H1 (cell line): ENCODE measurements around the gene PLA1A. TPM values are rescaled to one million over a fixed set of nuclear protein-coding genes. Genes with fewer than 3 reads are reported as not detected.

Experiments used
- CTCF ChIA-PET: fragments of 300-600 bp; sonication (Branson Sonifier 250); formaldehyde crosslinking; loops from one replicate; lab custom pipeline; 2021; ENCODE audit not compliant: partially characterized antibody; lab: Charles Lee
- POLR2A ChIA-PET: fragments of 300-600 bp; sonication (Branson Sonifier 250); formaldehyde crosslinking; loops from one replicate; lab custom pipeline; 2021; ENCODE audit warnings: inconsistent platforms; ENCODE audit not compliant: partially characterized antibody; lab: Charles Lee
- DNase-seq, 2 experiments: peaks; one replicate each; pipeline versions ENCODE4 v3.0.0 to v3.0.0-alpha.2; 2010 to 2022; ENCODE audit warnings: low spot score in 2 of 2, low read depth in 1 of 2, mixed read lengths in 1 of 2
- FAIRE-seq: peaks from 2 replicates; lab custom pipeline; 2011; peaks lifted over from hg19 to GRCh38; lab: Jason Lieb, UNC
- H2AFZ ChIP-seq: 2 replicates; pipeline ENCODE4 v1.8.1; 2012; ENCODE audit warnings: low read length, inconsistent platforms
- H2AK5ac ChIP-seq: 2 replicates; pipeline ENCODE4 v1.6.1; 2013; ENCODE audit warnings: low read depth, low read length
- H2BK120ac ChIP-seq: replicated peaks from 2 replicates; pipeline ENCODE3; 2013; ENCODE audit warnings: low read depth, low read length, inconsistent platforms
- H2BK12ac ChIP-seq: 2 replicates; pipeline ENCODE4 v1.6.1; 2013; ENCODE audit warnings: low read depth, low read length
- H2BK15ac ChIP-seq: 2 replicates; pipeline ENCODE4 v1.6.1; 2013; ENCODE audit warnings: low read length
- H2BK20ac ChIP-seq: 2 replicates; pipeline ENCODE4 v1.6.1; 2013; ENCODE audit warnings: low read length
- H2BK5ac ChIP-seq: 2 replicates; pipeline ENCODE4 v1.6.1; 2013; ENCODE audit warnings: low read depth, low read length
- H3K14ac ChIP-seq: 2 replicates; pipeline ENCODE4 v1.6.1; 2013; ENCODE audit warnings: inconsistent platforms; ENCODE audit not compliant: insufficient read length
- H3K18ac ChIP-seq: 2 replicates; pipeline ENCODE4 v1.6.1; 2013; ENCODE audit warnings: low read length; ENCODE audit errors: extremely low read depth
- H3K23ac ChIP-seq: 2 replicates; pipeline ENCODE4 v1.6.1; 2013; ENCODE audit warnings: inconsistent platforms; ENCODE audit not compliant: insufficient read length
- H3K23me2 ChIP-seq: 2 replicates; pipeline ENCODE4 v1.6.1; 2013; ENCODE audit warnings: low read depth, low read length
- H3K27ac ChIP-seq: 2 replicates; pipeline ENCODE4 v1.6.1; 2011; ENCODE audit warnings: low read depth, low read length, inconsistent platforms
- H3K27me3 ChIP-seq, 4 experiments: replicated peaks in 1 of 4; 1 replicate in 1 of 4; 2 replicates in 3 of 4; pipeline versions ENCODE4 v1.6.1 to v1.8.1; 2011 to 2013; ENCODE audit warnings: low read length in 3 of 4, mild to moderate bottlenecking in 3 of 4, inconsistent platforms in 2 of 4, mixed read lengths in 2 of 4, moderate library complexity in 1 of 4; ENCODE audit not compliant: control insufficient read depth in 3 of 4, insufficient read depth in 3 of 4; ENCODE audit errors: extremely low read depth in 1 of 4
- H3K36me3 ChIP-seq, 4 experiments: 2 replicates each; pipeline versions ENCODE4 v1.6.1 to v1.8.1; 2011 to 2013; ENCODE audit warnings: mild to moderate bottlenecking in 4 of 4, low read length in 3 of 4, moderate library complexity in 2 of 4, control low read depth in 1 of 4, inconsistent platforms in 1 of 4; ENCODE audit not compliant: insufficient read depth in 4 of 4, control insufficient read depth in 2 of 4
- H3K4ac ChIP-seq: replicated peaks from 2 replicates; pipeline ENCODE3; 2013; ENCODE audit warnings: low read length, low read depth, mixed read lengths, inconsistent platforms; ENCODE audit not compliant: insufficient read length
- H3K4me1 ChIP-seq, 4 experiments: replicated peaks in 1 of 4; 1 replicate in 1 of 4; 2 replicates in 3 of 4; pipeline versions ENCODE4 v1.6.1 to v1.8.1; 2011 to 2013; ENCODE audit warnings: low read length in 3 of 4, inconsistent platforms in 2 of 4, mixed read lengths in 1 of 4; ENCODE audit not compliant: insufficient read depth in 4 of 4, control insufficient read depth in 3 of 4
- H3K4me2 ChIP-seq, 2 experiments: 2 replicates each; pipeline versions ENCODE4 v1.6.1 to v1.8.1; 2011 to 2013; ENCODE audit warnings: low read depth in 2 of 2, low read length in 2 of 2, control low read depth in 1 of 2, inconsistent platforms in 1 of 2, mild to moderate bottlenecking in 1 of 2; ENCODE audit not compliant: insufficient read depth in 1 of 2
- H3K4me3 ChIP-seq, 4 experiments: fragments of 200-600, 300-600 bp in 1 of 4; sonication (generic), shearing (Covaris generic), sonication (Bioruptor Twin) in 1 of 4; 2 replicates each; pipeline versions ENCODE4 v1.5.1 to v1.8.1; 2011 to 2016; ENCODE audit warnings: low read length in 4 of 4, low read depth in 3 of 4, control low read depth in 2 of 4, inconsistent platforms in 2 of 4, mild to moderate bottlenecking in 2 of 4, mixed read lengths in 1 of 4, moderate library complexity in 1 of 4; ENCODE audit not compliant: insufficient read depth in 2 of 4; ENCODE audit errors: extremely low read depth in 1 of 4
- H3K56ac ChIP-seq: replicated peaks from 2 replicates; pipeline ENCODE3; 2013; ENCODE audit warnings: low read depth, mild to moderate bottlenecking, mixed read lengths, low read length, inconsistent platforms; ENCODE audit not compliant: insufficient read length
- H3K79me1 ChIP-seq: 2 replicates; pipeline ENCODE4 v1.6.1; 2013; ENCODE audit warnings: low read depth, low read length, control low read depth
- H3K79me2 ChIP-seq, 2 experiments: 2 replicates each; pipeline versions ENCODE4 v1.6.1 to v1.8.1; 2012 to 2013; ENCODE audit warnings: low read length in 2 of 2, mild to moderate bottlenecking in 2 of 2, inconsistent platforms in 1 of 2; ENCODE audit not compliant: insufficient read depth in 2 of 2, control insufficient read depth in 1 of 2
- H3K9ac ChIP-seq, 4 experiments: replicated peaks in 1 of 4; 1 replicate in 1 of 4; 2 replicates in 3 of 4; pipeline versions ENCODE4 v1.6.1 to v1.8.1; 2011 to 2013; ENCODE audit warnings: low read depth in 3 of 4, low read length in 3 of 4, control low read depth in 2 of 4, mild to moderate bottlenecking in 2 of 4, moderate library complexity in 2 of 4, inconsistent platforms in 1 of 4; ENCODE audit errors: extremely low read depth in 1 of 4
- H3K9me3 ChIP-seq, 2 experiments: 2 replicates each; pipeline versions ENCODE4 v1.6.1 to v1.8.1; 2012 to 2013; ENCODE audit warnings: mild to moderate bottlenecking in 2 of 2, moderate library complexity in 2 of 2, control low read depth in 1 of 2, inconsistent platforms in 1 of 2, low read depth in 1 of 2, low read length in 1 of 2, mixed read lengths in 1 of 2; ENCODE audit not compliant: insufficient read depth in 2 of 2
- H4K20me1 ChIP-seq, 2 experiments: replicated peaks in 1 of 2; 2 replicates each; pipeline versions ENCODE3 to v1.8.1; 2011 to 2013; ENCODE audit warnings: inconsistent platforms in 2 of 2, low read length in 2 of 2, mild to moderate bottlenecking in 1 of 2; ENCODE audit not compliant: insufficient read depth in 2 of 2, control insufficient read depth in 1 of 2
- H4K5ac ChIP-seq: 2 replicates; pipeline ENCODE4 v1.6.1; 2013; ENCODE audit warnings: low read length, low read depth, mixed read lengths, inconsistent platforms; ENCODE audit not compliant: insufficient read length
- H4K8ac ChIP-seq: 2 replicates; pipeline ENCODE4 v1.8.0; 2013; ENCODE audit warnings: mild to moderate bottlenecking, moderate library complexity, low read length, inconsistent platforms; ENCODE audit not compliant: insufficient read depth; ENCODE audit errors: extremely low read depth
- H4K91ac ChIP-seq: replicated peaks from 2 replicates; pipeline ENCODE3; 2013; ENCODE audit warnings: low read length, mixed read lengths, inconsistent platforms; ENCODE audit not compliant: insufficient read length
- HDAC2 ChIP-seq, 2 experiments: fragments of 300-600 bp in 1 of 2; sonication (generic) in 1 of 2; IDR thresholded peaks; 2 replicates each; pipeline ENCODE4 v1.6.1; 2011 to 2012; ENCODE audit warnings: low read depth in 2 of 2, low read length in 2 of 2, mild to moderate bottlenecking in 2 of 2, moderate library complexity in 2 of 2, borderline replicate concordance in 1 of 2, inconsistent platforms in 1 of 2
- RBBP5 ChIP-seq: IDR thresholded peaks from 2 replicates; pipeline ENCODE4 v1.7.1; 2012; ENCODE audit warnings: low read depth, mild to moderate bottlenecking, inconsistent platforms, low read length, moderate library complexity, borderline replicate concordance
- SRF ChIP-seq: IDR thresholded peaks from 2 replicates; pipeline ENCODE4 v1.6.1; 2011; ENCODE audit warnings: mild to moderate bottlenecking, low read depth, low read length, moderate library complexity
- TCF12 ChIP-seq: IDR thresholded peaks from 2 replicates; pipeline ENCODE4 v1.6.1; 2011; ENCODE audit warnings: low read depth, mild to moderate bottlenecking, low read length
- WGBS, 2 experiments: shearing (Covaris generic) in 1 of 2; methylation state at CpG; one replicate each; pipeline versions ENCODE4 v1.1.6 to v1.1.7; 2013 to 2015; ENCODE audit warnings: low lambda C conversion rate in 2 of 2, mixed read lengths in 2 of 2, inconsistent platforms in 1 of 2, low coverage in 1 of 2, missing lambda C conversion rate in 1 of 2; ENCODE audit not compliant: insufficient replicate concordance in 2 of 2, insufficient coverage in 1 of 2, insufficient read length in 1 of 2; ENCODE audit errors: extremely low coverage in 1 of 2, missing lambda C conversion rate in 1 of 2; 5-methylcytosine and 5-hydroxymethylcytosine counted together
- polyA plus RNA-seq, 7 experiments: library from polyadenylated mRNA; depleted of rRNA in 3 of 7; stranded (reverse) in 5 of 7; unstranded in 2 of 7; fragments of >200 nt in 5 of 7; fragments of 200-250 nt in 2 of 7; gene quantifications; 1 replicate in 5 of 7; 2 replicates in 1 of 7; 4 replicates in 1 of 7; pipeline versions ENCODE4 v1.2.1 to v1.2.3, GENCODE V29; 2011 to 2013; ENCODE audit warnings: missing spikeins in 2 of 7, mixed read lengths in 2 of 7
- total RNA-seq: library from RNA; stranded (reverse); fragmentation: NEBNext Ultra II Directional; extraction: Animal tissue kit (Norgen Biotek cat#: 25700); gene quantifications from 2 replicates; pipeline ENCODE4 v1.2.1, GENCODE V29; 2021

Gene PLA1A
- total and polyA plus RNA-seq, 2 of the 8 experiments (the other 6 are each of a cell fraction or from before 2014, with no cell fraction given): not detected

DNA sequence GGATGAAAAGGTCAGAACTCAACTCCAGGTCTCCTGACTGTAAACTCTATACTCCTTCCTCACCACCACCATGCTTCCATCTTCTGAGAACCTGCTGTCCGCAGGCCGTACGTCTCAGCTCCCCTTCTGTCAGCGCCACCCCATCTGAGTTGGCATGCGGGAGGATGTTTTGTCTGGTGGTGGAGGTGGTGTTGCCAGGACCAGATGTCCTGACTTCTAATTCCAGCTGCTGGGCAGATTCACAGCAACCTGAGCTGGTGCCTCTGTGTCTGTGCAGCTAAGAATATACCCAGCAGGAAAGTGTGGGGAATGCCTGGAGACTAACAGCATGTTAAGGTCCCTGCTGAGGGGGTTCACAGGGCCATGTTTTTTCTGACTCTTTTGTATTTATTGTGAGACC is 23.2 kb downstream of the PLA1A start:
- POLR2A ChIA-PET: no interaction called here
- 88% methylated on average over 5 of the region's 5 CpGs; no CpG with 5 or more reads in 1 of the 2 experiments for WGBS, 2 experiments
- H4K5ac ChIP-seq: no peak overlapping the region
- TF ChIP-seq SRF (no peak), TCF12 (no peak), HDAC2 (IDR thresholded peaks at IDR 0.05; ENCODE audit: borderline replicate concordance in 1 of 2, low read depth in 2 of 2, low read length in 2 of 2) (no peak), RBBP5 (no peak)

More for the DNA sequence above, 23.2 kb downstream of the PLA1A start:
- Histone ChIP-seq H2BK20ac (no peak overlapping the region), H4K91ac (no peak overlapping the region), H3K4ac (no peak overlapping the region), H2BK120ac (no peak overlapping the region), H3K9ac (no peak overlapping the region), H4K20me1 (no peaks in the 10 kb centered on the region), H2AFZ (no peak overlapping the region), H3K56ac (no peak overlapping the region), H3K14ac (no peak overlapping the region), H3K23ac (no peak overlapping the region), H4K8ac (no peak overlapping the region), H3K23me2 (no peaks in the 10 kb centered on the region), H3K79me2 (no peaks in the 10 kb centered on the region), H3K18ac (no peak overlapping the region), H3K79me1 (no peaks in the 10 kb centered on the region), H3K4me1 (0 out of 7 replicates have a peak, but pooled peaks cover 0 to 2% (median 0%) of the 10 kb centered on the region in 4 experiments), H3K4me2 (no peak overlapping the region), H2AK5ac (no peak overlapping the region), H3K27ac (no peak overlapping the region), H3K36me3 (no peaks in the 10 kb centered on the region), H2BK12ac (no peak overlapping the region), H3K27me3 (no peaks in the 10 kb centered on the region; a peak in 1 of 7 replicates), H3K4me3 (no peak overlapping the region), H2BK5ac (no peak overlapping the region), H2BK15ac (no peak overlapping the region), H3K9me3 (no peaks in the 10 kb centered on the region)
- DNase-seq (no peak), FAIRE-seq (no peak)
- CTCF ChIA-PET: interaction anchor here (0.6 to 2.0 kb wide), 4 partner anchors 20 to 91 kb away, joined by 3 to 8 read pairs (median 4); no protein-coding TSS in a partner anchor
